NT2/D1 (cell line): ENCODE measurements around the gene OPTC.

ENCODE experiments used
- YY1 ChIP-seq: IDR thresholded peaks from 2 replicates; pipeline ENCODE4 v1.6.1; 2011; ENCODE audit not compliant: insufficient read length, insufficient read depth
- ZNF274 ChIP-seq: IDR thresholded peaks from 2 replicates; pipeline ENCODE4 v1.6.1; 2011; ENCODE audit warnings: mild to moderate bottlenecking, low read depth, low read length

DNA sequence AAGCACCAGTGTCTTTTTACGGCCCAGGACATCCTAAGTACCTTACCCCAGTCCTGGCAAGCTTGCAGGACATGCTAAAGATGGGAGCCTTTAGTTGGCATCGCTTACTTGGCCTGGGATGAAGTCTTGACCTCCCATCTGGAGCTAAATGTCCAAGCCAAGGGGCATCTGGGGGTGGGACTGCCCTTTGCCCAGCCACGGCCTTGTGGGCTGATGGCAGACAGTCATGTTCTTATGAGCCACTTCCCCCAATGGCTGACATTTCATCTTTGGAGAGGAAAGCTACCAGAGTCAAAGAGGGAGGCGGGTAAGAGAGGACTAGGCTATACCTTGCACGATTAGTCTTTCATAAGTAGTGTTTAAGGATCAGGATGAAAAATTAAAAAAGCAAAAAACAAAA lies 32.2 kb downstream of the OPTC start:
- TF ChIP-seq YY1 (no peak), ZNF274 (no peak)
